Stimulated activated CD4-positive, alpha-beta T cell treated with anti-CD3 and anti-CD28 coated beads, Interleukin-1b, Interleukin-23, amount 100 ng/mL, for 1 hour (primary cell): ENCODE measurements around the gene PEX11B.

Experiments
- DNase-seq, 2 donors: peaks; one replicate each; pipeline ENCODE4 v3.0.0-alpha.2; 2020; ENCODE audit warnings: low read depth in 2 of 2

The PEX11B gene

DNA sequence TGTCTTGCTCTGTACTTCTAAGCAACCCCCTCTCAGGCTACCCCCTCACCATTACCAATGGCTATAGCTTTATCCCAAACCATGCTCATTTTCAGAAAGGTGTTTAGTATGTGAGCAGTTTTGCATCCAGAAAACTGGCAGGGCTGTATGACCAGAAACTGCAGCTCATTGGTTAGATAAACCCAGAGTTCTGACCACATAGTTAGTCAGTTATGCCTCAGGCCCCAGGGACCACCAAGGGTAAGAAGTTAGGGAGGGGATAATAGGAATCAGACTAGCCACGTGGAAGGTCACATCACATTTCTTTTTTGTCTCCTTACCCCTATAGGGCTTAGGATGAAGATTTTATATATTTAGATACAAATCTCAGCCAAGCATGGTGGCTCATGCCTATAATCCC lies 9.9 kb downstream of the PEX11B start:
- DNase-seq = no peak

- DNase-seq = no peak
These were observed 11.4 kb downstream of the PEX11B start for GRCh38 chr1:145906954-145907753.

- no peak for DNase-seq
These were observed 17.1 kb downstream of the PEX11B start for GRCh38 chr1:145901312-145902021.

DNA sequence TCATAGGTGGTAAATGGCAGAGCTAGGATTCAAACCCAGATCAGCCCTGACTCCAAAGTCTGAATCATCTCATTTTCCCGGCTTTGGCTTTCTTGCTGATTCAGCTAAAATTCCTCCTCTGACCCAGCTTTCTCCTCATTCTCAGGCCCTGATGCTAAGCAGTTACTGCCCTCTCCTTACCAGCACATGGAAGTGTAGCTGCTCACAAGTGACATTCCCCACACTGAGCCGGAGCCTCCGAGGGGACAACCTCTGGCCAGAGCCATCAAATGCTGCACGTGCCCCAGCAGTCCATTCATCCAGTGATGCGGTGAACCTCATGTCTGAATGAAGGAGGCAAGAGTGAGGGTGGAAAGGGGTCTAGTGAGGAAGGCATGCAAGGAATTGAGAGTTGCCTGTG lies 19.8 kb downstream of the PEX11B start:
- DNase-seq = no peak

DNA sequence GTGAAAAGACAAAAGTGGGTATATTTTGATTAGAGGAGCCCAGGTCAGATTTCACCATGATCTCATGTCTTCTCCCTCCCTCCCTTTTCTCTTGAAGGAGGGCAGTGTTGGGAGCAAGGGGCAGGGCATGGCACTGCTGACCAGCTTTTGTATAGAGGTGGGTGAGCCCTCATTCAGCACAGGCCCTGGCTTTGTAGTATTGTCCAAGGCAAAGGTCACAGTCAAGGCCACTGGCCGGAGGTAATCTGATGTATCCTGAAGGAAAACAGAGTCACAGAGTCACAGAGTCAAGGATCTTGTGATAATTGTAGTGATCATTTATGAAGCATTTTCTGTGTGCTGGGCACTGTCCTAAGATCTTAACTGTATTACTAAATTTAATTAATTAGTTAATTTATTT lies 20.5 kb downstream of the PEX11B start:
- DNase-seq = no peak

- DNase-seq = no peak
These were observed 23.0 kb downstream of the PEX11B start for GRCh38 chr1:145895471-145895870.

DNA sequence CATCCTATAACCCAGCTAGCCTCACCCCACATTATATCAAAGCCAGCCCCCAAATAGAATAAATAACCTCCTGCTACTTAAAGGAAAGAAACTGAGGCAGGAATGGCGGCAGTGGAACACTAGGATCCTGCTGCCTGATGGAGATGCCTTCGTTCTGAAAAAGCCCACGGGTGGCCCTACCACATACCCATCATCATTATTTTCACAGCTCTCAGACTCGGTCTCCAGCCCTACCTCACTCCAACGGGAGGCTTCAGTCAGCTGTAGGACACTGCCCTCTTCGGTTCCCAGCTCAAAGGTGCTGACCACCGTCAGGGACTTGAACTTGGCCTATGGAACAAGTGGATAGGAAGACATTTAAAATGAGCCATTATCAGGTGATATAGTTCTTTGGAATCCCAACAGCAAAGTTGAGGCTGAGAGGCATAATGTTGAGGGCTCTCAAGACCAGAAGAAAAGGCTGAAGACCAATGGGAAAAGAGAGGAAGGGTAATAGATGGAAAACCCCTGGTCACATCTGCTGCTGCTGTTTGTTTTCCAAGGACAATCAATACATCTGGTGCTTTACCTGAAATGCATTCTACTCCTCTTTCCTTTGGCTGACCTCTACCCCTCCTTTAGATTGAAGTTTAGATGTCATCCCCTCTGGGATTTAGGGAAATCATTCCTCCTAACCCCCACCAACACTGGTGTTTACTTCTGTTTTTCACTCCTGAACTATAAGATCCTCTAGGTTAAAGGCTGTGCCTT lies 25.0 kb downstream of the PEX11B start:
- DNase-seq = no peak

DNA sequence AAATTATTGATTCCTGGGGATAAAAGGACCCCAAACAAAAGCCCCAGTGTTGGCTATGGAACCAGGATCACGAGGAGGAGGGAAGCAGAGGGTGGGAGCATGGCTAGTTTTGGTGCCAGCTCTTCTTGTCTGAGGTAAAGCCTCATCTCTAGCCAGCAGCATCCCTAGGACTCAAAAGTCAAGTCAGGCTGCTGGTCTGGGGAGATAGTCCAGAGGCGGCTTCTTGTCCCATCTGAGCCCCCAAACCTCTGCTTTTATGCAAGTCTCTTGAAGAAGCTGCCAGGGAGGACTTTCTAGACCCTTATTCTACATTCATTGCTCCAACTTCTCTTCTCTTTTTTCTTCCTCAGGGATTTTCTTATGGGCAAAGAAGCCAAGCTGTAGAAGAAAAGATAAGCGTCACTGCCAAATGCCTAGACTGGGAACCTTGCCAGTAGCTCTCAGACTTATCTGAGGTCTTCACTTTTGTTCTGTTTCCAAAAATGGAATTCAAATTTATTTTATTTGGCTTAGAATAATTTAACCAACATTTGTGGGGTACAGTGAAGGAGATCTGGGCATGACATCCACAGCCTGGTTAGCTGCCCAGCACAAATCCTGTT lies 25.9 kb downstream of the PEX11B start:
- no peak for DNase-seq

GRCh38 chr1:145891587-145892485 lies 26.7 kb downstream of the PEX11B start:
- peak in 1 of 2 donors; percentile 28 for DNase-seq

- no peak for DNase-seq
These were observed 27.4 kb downstream of the PEX11B start for GRCh38 chr1:145891143-145891542.

- DNase-seq = no peak
These were observed 28.8 kb downstream of the PEX11B start for GRCh38 chr1:145889722-145890121.

GRCh38 chr1:145887631-145888030 lies 30.9 kb downstream of the PEX11B start:
- no peak for DNase-seq

GRCh38 chr1:145886816-145887215 lies 31.7 kb downstream of the PEX11B start:
- no peak for DNase-seq

DNA sequence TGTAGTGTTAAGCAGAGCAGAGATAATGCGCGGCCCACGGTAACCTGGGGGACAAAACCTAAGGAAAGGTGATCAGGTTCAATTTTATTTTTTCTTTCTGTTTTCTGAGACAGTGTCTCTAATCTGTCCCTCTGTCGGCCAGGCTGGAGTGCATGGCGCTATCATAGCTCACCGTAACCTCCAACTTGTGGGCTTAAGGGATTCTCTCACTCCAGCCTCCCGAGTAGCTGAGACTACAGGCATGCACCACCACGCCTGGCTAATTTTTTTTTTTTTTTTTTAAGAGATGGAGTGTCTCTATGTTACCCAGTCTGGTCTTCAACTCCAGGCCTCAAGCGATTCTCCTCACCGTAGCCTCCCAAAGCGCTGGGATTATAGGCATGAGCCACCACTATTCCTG lies 32.1 kb downstream of the PEX11B start:
- no peak for DNase-seq

GRCh38 chr1:145885738-145886287 lies 32.7 kb downstream of the PEX11B start, which contains the start of gene ANKRD35:
ANKRD35 (minus strand) TSS chr1:145885866; CDS start chr1:145885758, 108 bp downstream.
- peak; percentile 43 to 76 for DNase-seq

- DNase-seq = no peak
These were observed 33.8 kb downstream of the PEX11B start for GRCh38 chr1:145884675-145885074.

GRCh38 chr1:145879775-145880174 lies 38.7 kb downstream of the PEX11B start:
- no peak for DNase-seq

DNA sequence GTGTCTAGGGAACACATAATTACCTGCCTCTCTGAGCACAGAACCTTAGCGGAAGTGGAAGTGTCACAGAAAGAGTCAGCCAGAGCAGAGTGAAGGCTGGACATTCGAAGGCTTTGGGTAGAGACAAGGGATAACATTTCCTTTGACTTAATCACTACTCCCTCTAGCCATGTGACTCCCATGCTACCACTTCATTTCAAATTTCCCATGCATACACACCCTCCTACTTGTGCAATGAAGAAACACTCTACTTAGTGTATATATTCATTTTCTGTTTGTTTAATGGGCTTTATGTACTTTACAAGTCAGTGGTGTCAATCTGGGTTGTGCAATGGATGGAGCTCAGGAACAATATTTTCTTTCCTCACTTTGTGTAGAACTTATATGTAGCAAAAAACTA lies 39.8 kb downstream of the PEX11B start:
- no peak for DNase-seq

DNA sequence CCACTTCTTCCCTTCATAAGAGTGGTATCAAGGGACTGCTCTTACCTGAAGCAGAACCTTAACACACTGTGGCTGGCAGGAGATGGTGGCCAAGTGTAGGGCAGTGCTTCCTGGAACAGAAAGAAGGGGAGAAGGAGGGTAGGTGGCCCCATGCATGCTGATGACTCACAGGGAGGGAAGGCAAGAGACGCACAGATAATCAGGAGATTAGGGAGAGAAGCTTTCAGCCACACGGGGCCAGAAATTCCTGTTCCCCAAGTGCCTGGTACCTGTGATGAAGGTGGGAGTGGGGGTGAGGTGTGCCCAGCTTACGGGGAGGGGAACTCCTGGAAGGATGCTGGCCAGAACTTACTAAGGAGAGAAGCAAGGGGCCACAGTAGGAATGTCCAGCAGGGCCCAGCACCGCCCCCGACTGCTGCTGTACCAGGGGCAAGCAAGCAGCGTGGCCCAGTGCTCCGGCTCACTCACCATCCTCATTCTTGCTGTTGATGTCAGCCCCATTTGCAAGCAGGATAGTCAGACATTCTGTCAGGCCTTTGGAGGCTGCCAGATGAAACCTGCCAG lies 40.5 kb downstream of the PEX11B start:
- no peak for DNase-seq

DNA sequence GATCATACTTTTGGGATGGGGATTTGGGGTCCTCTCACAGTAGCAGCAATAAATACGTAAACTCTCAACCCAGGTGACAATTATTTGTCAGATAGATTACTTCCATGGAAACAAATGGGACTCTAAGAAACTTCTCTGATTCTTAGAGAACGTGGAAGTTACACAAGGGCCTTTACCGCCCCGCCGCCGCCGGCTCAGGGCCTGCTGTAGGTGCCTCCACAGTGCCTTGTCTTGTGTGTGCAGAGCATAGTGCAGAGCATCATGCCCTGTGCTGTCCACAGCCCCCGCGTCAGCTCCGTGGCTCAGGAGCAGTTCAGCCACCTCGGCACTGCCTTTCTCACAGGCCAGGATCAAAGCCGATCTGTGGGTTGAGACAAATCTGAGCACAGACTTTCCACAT lies 43.9 kb downstream of the PEX11B start:
- DNase-seq = no peak
